IPS-20b (cell line): ENCODE results near the gene SS18L1.

Experiments
- H3K27ac ChIP-seq: one replicate; pipeline ENCODE4 v1.5.1; 2013; ENCODE audit warnings: low read length
- H3K27me3 ChIP-seq: 2 replicates; pipeline ENCODE4 v1.6.1; 2013; ENCODE audit warnings: mild to moderate bottlenecking, low read length, inconsistent platforms; ENCODE audit not compliant: insufficient read depth
- H3K36me3 ChIP-seq: 2 replicates; pipeline ENCODE4 v1.6.1; 2013; ENCODE audit warnings: low read depth, mild to moderate bottlenecking, inconsistent platforms, low read length, moderate library complexity; ENCODE audit not compliant: insufficient read depth
- H3K4me1 ChIP-seq: 2 replicates; pipeline ENCODE4 v1.6.1; 2013; ENCODE audit warnings: mild to moderate bottlenecking, control low read depth, inconsistent platforms, low read length, moderate library complexity; ENCODE audit not compliant: insufficient read depth
- H3K4me3 ChIP-seq: 2 replicates; pipeline ENCODE4 v1.5.1; 2013; ENCODE audit warnings: mild to moderate bottlenecking, low read length, inconsistent platforms
- H3K9ac ChIP-seq: 2 replicates; pipeline ENCODE4 v1.6.1; 2013; ENCODE audit warnings: low read depth, mild to moderate bottlenecking, inconsistent platforms, low read length, moderate library complexity
- H3K9me3 ChIP-seq: 2 replicates; pipeline ENCODE4 v1.6.1; 2013; ENCODE audit warnings: mild to moderate bottlenecking, low read depth, low read length, inconsistent platforms; ENCODE audit not compliant: insufficient read depth

Gene SS18L1

DNA sequence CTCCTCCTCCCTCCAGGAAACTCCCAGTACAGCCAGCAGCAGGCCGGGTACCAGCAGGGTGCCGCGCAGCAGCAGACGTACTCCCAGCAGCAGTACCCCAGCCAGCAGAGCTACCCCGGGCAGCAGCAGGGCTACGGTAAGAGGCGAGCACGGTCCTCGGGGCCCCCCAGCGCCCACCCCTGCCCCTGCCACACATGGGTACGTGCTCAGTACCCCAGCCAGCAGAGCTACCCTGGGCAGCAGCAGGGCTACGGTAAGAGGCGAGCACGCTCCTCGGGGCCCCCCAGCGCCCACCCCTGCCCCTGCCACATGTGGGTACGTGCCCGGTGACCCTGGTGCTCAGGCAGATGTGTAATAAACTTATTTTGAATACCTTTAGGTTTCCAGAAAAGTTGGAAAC, 29.1 kb downstream of the SS18L1 start:
- H3K9me3 ChIP-seq: no peaks in the 10 kb centered on the region
- no peak overlapping the region for H3K27ac ChIP-seq
- H3K4me3 ChIP-seq: no peak overlapping the region
- H3K9ac ChIP-seq: no peak overlapping the region
- no peaks in the 10 kb centered on the region for H3K4me1 ChIP-seq
- H3K27me3 ChIP-seq: no peaks in the 10 kb centered on the region
- H3K36me3 ChIP-seq: peaks cover 47% of the 10 kb centered on the region

- peaks cover 40% of the 10 kb centered on the region for H3K36me3 ChIP-seq
- H3K9me3 ChIP-seq: no peaks in the 10 kb centered on the region
- no peak overlapping the region for H3K9ac ChIP-seq
- H3K4me1 ChIP-seq: no peaks in the 10 kb centered on the region
- no peaks in the 10 kb centered on the region for H3K27me3 ChIP-seq
- no peak overlapping the region for H3K27ac ChIP-seq
- no peak overlapping the region for H3K4me3 ChIP-seq
These were observed 30.6 kb downstream of the SS18L1 start for GRCh38 chr20:62174021-62174804.

GRCh38 chr20:62174870-62175624, 31.5 kb downstream of the SS18L1 start:
- Histone ChIP-seq H3K9ac (no peak overlapping the region), H3K4me3 (no peak overlapping the region), H3K27ac (no peak overlapping the region), H3K27me3 (no peaks in the 10 kb centered on the region), H3K36me3 (peaks cover 43% of the 10 kb centered on the region), H3K9me3 (no peaks in the 10 kb centered on the region), H3K4me1 (no peaks in the 10 kb centered on the region)

DNA sequence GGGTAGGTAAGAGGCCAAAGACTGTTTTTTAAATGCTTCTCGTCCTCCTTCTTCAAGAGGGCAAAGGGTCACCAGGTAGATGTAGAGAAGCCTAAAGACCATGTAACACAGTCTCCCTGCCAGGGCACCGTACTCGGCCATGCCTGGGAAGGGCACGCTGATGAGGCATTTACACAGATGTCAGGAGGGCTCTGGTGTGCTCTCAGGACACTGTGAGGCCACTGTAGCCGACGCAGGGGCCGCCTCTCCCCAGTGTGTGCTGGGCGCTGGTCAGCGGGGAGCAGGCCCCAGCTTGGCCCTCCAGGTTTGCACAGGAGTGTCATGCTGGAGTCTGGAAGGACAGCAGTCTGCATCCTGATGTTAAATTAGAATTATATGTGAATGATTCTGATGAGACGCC, 32.1 kb downstream of the SS18L1 start:
- Histone ChIP-seq H3K4me3 (no peak overlapping the region), H3K4me1 (no peaks in the 10 kb centered on the region), H3K27me3 (no peaks in the 10 kb centered on the region), H3K9ac (no peak overlapping the region), H3K9me3 (no peaks in the 10 kb centered on the region), H3K36me3 (peaks cover 47% of the 10 kb centered on the region), H3K27ac (no peak overlapping the region)

DNA sequence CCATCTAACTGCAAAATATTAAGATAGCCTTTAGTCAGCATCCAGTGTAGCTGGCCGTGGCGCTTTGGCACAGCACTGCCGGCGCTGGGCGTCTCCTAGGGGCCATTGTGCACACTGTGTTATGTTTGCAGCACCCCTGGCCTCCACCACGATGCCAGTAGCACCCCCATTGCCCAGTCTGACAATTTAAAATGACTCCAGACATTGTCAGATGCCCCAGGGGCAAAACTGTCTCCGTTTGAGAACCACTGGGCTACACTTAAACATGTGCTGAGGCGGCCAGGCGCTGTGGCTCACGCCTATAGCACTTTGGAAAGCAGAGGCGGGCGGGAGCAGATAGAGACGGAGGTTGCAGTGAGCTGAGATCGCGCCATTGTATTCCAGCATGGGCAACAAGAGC, 33.3 kb downstream of the SS18L1 start:
- no peak overlapping the region for H3K4me3 ChIP-seq
- peaks cover 46% of the 10 kb centered on the region for H3K36me3 ChIP-seq
- no peak overlapping the region for H3K9ac ChIP-seq
- no peaks in the 10 kb centered on the region for H3K27me3 ChIP-seq
- H3K27ac ChIP-seq: no peak overlapping the region
- peaks cover 3% of the 10 kb centered on the region; the same call in 1 of the 2 replicates for H3K4me1 ChIP-seq
- H3K9me3 ChIP-seq: no peaks in the 10 kb centered on the region

DNA sequence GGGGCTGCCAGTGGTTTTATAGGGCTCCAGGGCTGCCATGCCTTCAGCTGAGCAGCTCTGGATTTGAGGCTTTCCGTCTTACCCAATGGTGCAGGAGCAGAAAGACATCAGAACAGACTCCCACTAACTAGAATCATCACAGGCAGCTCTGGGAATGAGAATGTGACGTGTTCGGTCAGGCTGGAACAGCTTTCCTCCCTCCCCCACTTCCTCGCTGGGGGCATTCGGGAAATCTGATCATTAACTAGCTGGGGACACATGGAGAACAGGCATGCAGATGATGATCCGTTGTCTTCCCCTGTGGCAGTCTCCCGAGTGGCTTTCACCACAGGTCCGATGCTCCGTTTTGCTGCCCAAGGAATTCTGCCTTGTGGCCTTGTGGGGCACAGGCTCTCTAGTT, 33.7 kb downstream of the SS18L1 start:
- Histone ChIP-seq H3K9ac (no peak overlapping the region), H3K27me3 (no peaks in the 10 kb centered on the region), H3K4me3 (no peak overlapping the region), H3K9me3 (no peaks in the 10 kb centered on the region), H3K27ac (no peak overlapping the region), H3K4me1 (peaks cover 5% of the 10 kb centered on the region; the same call in 1 of the 2 replicates), H3K36me3 (peaks cover 49% of the 10 kb centered on the region)

GRCh38 chr20:62178316-62179161, 35.0 kb downstream of the SS18L1 start:
- Histone ChIP-seq H3K4me1 (peaks cover 6% of the 10 kb centered on the region; the same call in 1 of the 2 replicates), H3K36me3 (peaks cover 43% of the 10 kb centered on the region), H3K27ac (no peak overlapping the region), H3K9me3 (no peaks in the 10 kb centered on the region), H3K27me3 (no peaks in the 10 kb centered on the region), H3K9ac (no peak overlapping the region), H3K4me3 (no peak overlapping the region)

- Histone ChIP-seq H3K9ac (no peak overlapping the region), H3K27ac (no peak overlapping the region)
These were observed 35.6 kb downstream of the SS18L1 start for GRCh38 chr20:62179162-62179504.

GRCh38 chr20:62181808-62182207, 38.2 kb downstream of the SS18L1 start:
- Histone ChIP-seq H3K9me3 (no peaks in the 10 kb centered on the region), H3K27me3 (no peaks in the 10 kb centered on the region), H3K4me3 (peak overlapping the region; percentile 95), H3K27ac (no peak overlapping the region), H3K36me3 (peaks cover 23% of the 10 kb centered on the region), H3K4me1 (peaks cover 9% of the 10 kb centered on the region; the same call in 1 of the 2 replicates), H3K9ac (peak overlapping the region; percentile 98; the same call in 1 of the 2 replicates)

More at GRCh38 chr20:62179162-62179504, 35.6 kb downstream of the SS18L1 start:
- H3K27me3 ChIP-seq: no peaks in the 10 kb centered on the region
- peaks cover 43% of the 10 kb centered on the region for H3K36me3 ChIP-seq
- no peak overlapping the region for H3K4me3 ChIP-seq
- H3K4me1 ChIP-seq: peaks cover 9% of the 10 kb centered on the region; the same call in 1 of the 2 replicates
- no peaks in the 10 kb centered on the region for H3K9me3 ChIP-seq

- H3K27me3 ChIP-seq: no peaks in the 10 kb centered on the region
- H3K4me3 ChIP-seq: peak within 1 kb of the TSS; percentile 95
- H3K9ac ChIP-seq: peak within 1 kb of the TSS; percentile 98
- peak within 1 kb of the TSS; percentile 68 for H3K27ac ChIP-seq
- H3K9me3 ChIP-seq: no peaks in the 10 kb centered on the region
- H3K36me3 ChIP-seq: peaks cover 23% of the 10 kb centered on the region
- peaks cover 9% of the 10 kb centered on the region; the same call in 1 of the 2 replicates for H3K4me1 ChIP-seq
These were observed 39.2 kb downstream of the SS18L1 start, which contains the start of gene MTG2 for GRCh38 chr20:62182469-62183425. Gene MTG2 (plus strand): TSS chr20:62183028. CDS start chr20:62193421, 10,393 bp downstream.
